Liver (tissue), 9 donors: Measurements from ENCODE around the gene VSIG10L2. TPM values are rescaled to one million over a fixed set of nuclear protein-coding genes. Genes with fewer than 3 reads are reported as not detected.

ENCODE experiments used
- DNase-seq: peaks from one replicate; pipeline ENCODE4 v3.0.0-alpha.2; 2017; ENCODE audit warnings: low spot score
- H3K27ac ChIP-seq, 2 donors: one replicate each; pipeline ENCODE4 v1.7.0; 2013; ENCODE audit warnings: inconsistent platforms in 2 of 2, low read length in 2 of 2, control low read depth in 1 of 2, low read depth in 1 of 2, mild to moderate bottlenecking in 1 of 2
- H3K27me3 ChIP-seq, 4 donors: one replicate each; pipeline versions ENCODE4 v1.6.1 to v1.7.0; 2013; ENCODE audit warnings: low read length in 3 of 4, inconsistent platforms in 1 of 4, mild to moderate bottlenecking in 1 of 4, moderate library complexity in 1 of 4; ENCODE audit not compliant: control insufficient read depth in 4 of 4, insufficient read depth in 4 of 4
- H3K36me3 ChIP-seq, 4 donors: one replicate each; pipeline versions ENCODE4 v1.6.1 to v1.7.0; 2013; ENCODE audit warnings: low read length in 3 of 4, mild to moderate bottlenecking in 3 of 4, low read depth in 1 of 4, moderate library complexity in 1 of 4; ENCODE audit not compliant: control insufficient read depth in 4 of 4, insufficient read depth in 3 of 4
- H3K4me1 ChIP-seq, 4 donors: one replicate each; pipeline versions ENCODE4 v1.6.1 to v1.7.0; 2013; ENCODE audit warnings: low read length in 3 of 4, mild to moderate bottlenecking in 3 of 4, moderate library complexity in 1 of 4; ENCODE audit not compliant: control insufficient read depth in 4 of 4, insufficient read depth in 4 of 4
- H3K4me3 ChIP-seq, 3 donors: one replicate each; pipeline versions ENCODE4 v1.6.1 to v1.7.0; 2013; ENCODE audit warnings: low read length in 3 of 3, control low read depth in 1 of 3, low read depth in 1 of 3, mild to moderate bottlenecking in 1 of 3
- H3K9ac ChIP-seq, 2 donors: one replicate each; pipeline ENCODE4 v1.7.0; 2013; ENCODE audit warnings: low read length in 2 of 2, mild to moderate bottlenecking in 2 of 2, moderate library complexity in 2 of 2, control low read depth in 1 of 2, low read depth in 1 of 2
- H3K9me3 ChIP-seq, 4 donors: one replicate each; pipeline versions ENCODE4 v1.6.1 to v1.7.0; 2013; ENCODE audit warnings: low read length in 3 of 4; ENCODE audit not compliant: control insufficient read depth in 4 of 4
- ATF3 ChIP-seq: IDR thresholded peaks from 2 replicates; pipeline ENCODE4 v1.6.1; 2016; ENCODE audit warnings: antibody characterized with exemption
- CTCF ChIP-seq: fragments of 150-350 bp; IDR thresholded peaks from 2 replicates; pipeline ENCODE4 v1.5.1; 2017; ENCODE audit warnings: improper control_type of control experiment, low read depth, low read length; ENCODE audit not compliant: missing input control
- EGR1 ChIP-seq, 2 donors: IDR thresholded peaks; 2 replicates each; pipeline ENCODE4 v1.6.1; 2016 to 2018; ENCODE audit warnings: antibody characterized with exemption in 2 of 2, low read depth in 2 of 2
- FOXA1 ChIP-seq: IDR thresholded peaks from 2 replicates; pipeline ENCODE4 v1.6.1; 2016; ENCODE audit warnings: antibody characterized with exemption
- FOXA2 ChIP-seq: IDR thresholded peaks from 2 replicates; pipeline ENCODE4 v1.6.1; 2016; ENCODE audit warnings: antibody characterized with exemption
- GABPA ChIP-seq, 2 donors: IDR thresholded peaks in 1 of 2; conservative IDR thresholded peaks in 1 of 2; 2 replicates each; pipeline ENCODE4 v1.6.1; 2016; ENCODE audit warnings: antibody characterized with exemption in 2 of 2, mild to moderate bottlenecking in 1 of 2, moderate library complexity in 1 of 2
- HNF4A ChIP-seq, 2 donors: conservative IDR thresholded peaks; 2 replicates each; pipeline ENCODE4 v1.6.1; 2016; ENCODE audit warnings: antibody characterized with exemption in 2 of 2, mild to moderate bottlenecking in 2 of 2
- MAX ChIP-seq: IDR thresholded peaks from 2 replicates; pipeline ENCODE4 v1.6.1; 2016; ENCODE audit warnings: antibody characterized with exemption
- NR2F2 ChIP-seq: IDR thresholded peaks from 2 replicates; pipeline ENCODE4 v1.6.1; 2016; ENCODE audit warnings: antibody characterized with exemption
- RAD21 ChIP-seq, 2 donors: IDR thresholded peaks; 2 replicates each; pipeline ENCODE4 v1.6.1; 2016; ENCODE audit warnings: antibody characterized with exemption in 2 of 2, mild to moderate bottlenecking in 2 of 2
- RXRA ChIP-seq, 2 donors: IDR thresholded peaks; 2 replicates each; pipeline ENCODE4 v1.6.1; 2017 to 2018; ENCODE audit warnings: antibody characterized with exemption in 2 of 2, mild to moderate bottlenecking in 1 of 2
- TAF1 ChIP-seq: conservative IDR thresholded peaks from 2 replicates; pipeline ENCODE4 v1.6.1; 2016; ENCODE audit warnings: antibody characterized with exemption, mild to moderate bottlenecking
- ZBTB33 ChIP-seq: IDR thresholded peaks from 2 replicates; pipeline ENCODE4 v1.6.1; 2016; ENCODE audit warnings: antibody characterized with exemption
- WGBS: extraction: QIAGEN DNeasy Blood & Tissue Kit; methylation state at CpG from one replicate; pipeline ENCODE4 v1.1.7; 2013; 5-methylcytosine and 5-hydroxymethylcytosine counted together
- polyA plus RNA-seq, 2 donors: library from polyadenylated mRNA; stranded (reverse) in 1 of 2; unstranded in 1 of 2; fragments of 200-250 nt in 1 of 2; fragments of >200 nt in 1 of 2; fragmentation: Nextera tagmentation in 1 of 2; extraction: Ambion mirVana in 1 of 2; gene quantifications; one replicate each; pipeline versions ENCODE4 v1.2.1 to v1.2.3, GENCODE V29; 2013 to 2015
- total RNA-seq, 2 donors: library from RNA; depleted of rRNA; stranded (reverse); fragments of >200 nt; gene quantifications; one replicate each; pipeline ENCODE4 v1.2.3, GENCODE V29; 2014
- TF ChIP-seq, protein P1 (sequence below): IDR thresholded peaks from 2 replicates; pipeline ENCODE4 v1.6.1; 2016; ENCODE audit warnings: antibody characterized with exemption, mild to moderate bottlenecking
- donor health status: healthy.
- donor health status: healthy.
- donor health status: healthy.
- donor health status: healthy.
- donor health status: healthy.

The VSIG10L2 gene
- total and polyA plus RNA-seq, 4 donors: not detected

DNA sequence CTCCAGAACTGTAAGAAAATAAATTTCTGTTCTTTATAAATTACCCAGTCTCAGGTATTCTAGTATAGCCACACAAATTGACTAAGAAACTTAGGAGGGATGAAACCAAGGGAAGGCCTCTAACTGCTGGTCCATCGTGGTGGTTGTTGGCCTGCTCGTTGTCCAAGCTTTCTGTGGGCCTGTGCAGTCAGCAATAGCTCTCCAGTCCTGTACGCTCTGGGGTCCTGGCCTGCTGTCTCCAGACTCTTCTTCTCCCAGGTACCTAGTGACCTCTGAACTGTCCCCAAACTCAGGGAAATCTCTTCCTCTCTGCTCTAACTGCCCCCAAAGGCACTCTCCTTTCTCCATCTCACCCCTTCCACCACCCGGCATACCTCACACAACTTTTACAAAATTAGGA lies 5.7 kb upstream of the VSIG10L2 start:
- Histone ChIP-seq H3K27me3 (no peaks in the 10 kb centered on the region), H3K27ac (no peak overlapping the region), H3K36me3 (no peaks in the 10 kb centered on the region), H3K4me3 (no peak overlapping the region), H3K9me3 (no peaks in the 10 kb centered on the region), H3K9ac (no peak overlapping the region), H3K4me1 (peaks cover 0 to 5% (median 1%) of the 10 kb centered on the region in 4 donors)
- no peak for DNase-seq
- TF ChIP-seq GABPA (IDR thresholded peaks at IDR 0.05 in 1 of 2, conservative IDR thresholded peaks at IDR 0.05 in 1 of 2) (no peak), NR2F2 (no peak), TAF1 (no peak), ATF3 (no peak), HNF4A (conservative IDR thresholded peaks at IDR 0.05) (no peak), EGR1 (IDR thresholded peaks at IDR 0.05; ENCODE audit: low read depth in 2 of 2) (no peak), RXRA (IDR thresholded peaks at IDR 0.05) (no peak), FOXA1 (no peak)
- WGBS: 97% methylated on average over 4 of the region's 4 CpGs

GRCh38 chr11:125941267-125941618 lies 4.6 kb upstream of the VSIG10L2 start:
- DNase-seq: no peak
- Histone ChIP-seq H3K27ac (no peak overlapping the region), H3K36me3 (no peaks in the 10 kb centered on the region), H3K27me3 (no peaks in the 10 kb centered on the region), H3K4me3 (no peak overlapping the region), H3K9ac (no peak overlapping the region), H3K9me3 (no peaks in the 10 kb centered on the region), H3K4me1 (peaks cover 0 to 5% (median 1%) of the 10 kb centered on the region in 4 donors)
- no peak for TF ChIP-seq MAX
- TF ChIP-seq ZBTB33: no peak
- TF ChIP-seq FOXA1: no peak
- 72% methylated on average over 4 of the region's 4 CpGs for WGBS

GRCh38 chr11:125941619-125942611 lies 3.9 kb upstream of the VSIG10L2 start:
- H3K27ac ChIP-seq: no peak overlapping the region
- TF ChIP-seq MAX (no peak), FOXA2 (no peak), CTCF (peak; percentile 71), RAD21 (IDR thresholded peaks at IDR 0.05) (peak; percentile 85 to 90), ATF3 (no peak)
- TF ChIP-seq, protein P1, sequence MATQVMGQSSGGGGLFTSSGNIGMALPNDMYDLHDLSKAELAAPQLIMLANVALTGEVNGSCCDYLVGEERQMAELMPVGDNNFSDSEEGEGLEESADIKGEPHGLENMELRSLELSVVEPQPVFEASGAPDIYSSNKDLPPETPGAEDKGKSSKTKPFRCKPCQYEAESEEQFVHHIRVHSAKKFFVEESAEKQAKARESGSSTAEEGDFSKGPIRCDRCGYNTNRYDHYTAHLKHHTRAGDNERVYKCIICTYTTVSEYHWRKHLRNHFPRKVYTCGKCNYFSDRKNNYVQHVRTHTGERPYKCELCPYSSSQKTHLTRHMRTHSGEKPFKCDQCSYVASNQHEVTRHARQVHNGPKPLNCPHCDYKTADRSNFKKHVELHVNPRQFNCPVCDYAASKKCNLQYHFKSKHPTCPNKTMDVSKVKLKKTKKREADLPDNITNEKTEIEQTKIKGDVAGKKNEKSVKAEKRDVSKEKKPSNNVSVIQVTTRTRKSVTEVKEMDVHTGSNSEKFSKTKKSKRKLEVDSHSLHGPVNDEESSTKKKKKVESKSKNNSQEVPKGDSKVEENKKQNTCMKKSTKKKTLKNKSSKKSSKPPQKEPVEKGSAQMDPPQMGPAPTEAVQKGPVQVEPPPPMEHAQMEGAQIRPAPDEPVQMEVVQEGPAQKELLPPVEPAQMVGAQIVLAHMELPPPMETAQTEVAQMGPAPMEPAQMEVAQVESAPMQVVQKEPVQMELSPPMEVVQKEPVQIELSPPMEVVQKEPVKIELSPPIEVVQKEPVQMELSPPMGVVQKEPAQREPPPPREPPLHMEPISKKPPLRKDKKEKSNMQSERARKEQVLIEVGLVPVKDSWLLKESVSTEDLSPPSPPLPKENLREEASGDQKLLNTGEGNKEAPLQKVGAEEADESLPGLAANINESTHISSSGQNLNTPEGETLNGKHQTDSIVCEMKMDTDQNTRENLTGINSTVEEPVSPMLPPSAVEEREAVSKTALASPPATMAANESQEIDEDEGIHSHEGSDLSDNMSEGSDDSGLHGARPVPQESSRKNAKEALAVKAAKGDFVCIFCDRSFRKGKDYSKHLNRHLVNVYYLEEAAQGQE: no peak
- no peak overlapping the region for H3K9ac ChIP-seq
- no peak overlapping the region for H3K4me3 ChIP-seq
- peaks cover 0 to 5% (median 1%) of the 10 kb centered on the region in 4 donors for H3K4me1 ChIP-seq
- 37% methylated on average over 20 of the region's 20 CpGs for WGBS
- peak; percentile 59 for DNase-seq
- H3K27me3 ChIP-seq: no peaks in the 10 kb centered on the region
- no peaks in the 10 kb centered on the region for H3K36me3 ChIP-seq
- H3K9me3 ChIP-seq: no peaks in the 10 kb centered on the region
